ENCODE results near the gene USP17L30.
"Not testable (repeated sequence)": the region's sequence is repeated elsewhere in the genome, so short reads cannot be mapped to it uniquely, and the experiment has no call there.

DNA sequence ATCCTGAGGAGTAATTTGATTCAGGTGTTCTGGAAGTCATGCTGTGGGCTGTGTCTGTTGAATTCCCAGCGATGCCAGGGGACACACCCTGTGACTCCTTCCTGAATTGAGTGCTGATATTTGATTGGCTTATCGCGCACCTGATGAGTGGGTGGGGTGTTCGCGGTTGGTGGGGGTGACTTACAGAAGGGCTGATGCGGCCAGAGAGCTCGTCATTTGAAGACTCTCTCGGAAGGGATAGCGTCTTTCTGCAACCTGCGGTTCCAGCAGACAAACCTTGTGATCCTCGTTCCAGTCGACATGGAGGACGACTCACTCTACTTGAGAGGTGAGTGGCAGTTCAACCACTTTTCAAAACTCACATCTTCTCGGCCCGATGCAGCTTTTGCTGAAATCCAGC lies 9.6 kb upstream of the USP17L30 start, which contains the start of gene USP17L29:
- TF ChIP-seq POLR2A (IDR thresholded peaks at IDR 0.05), result not testable (repeated sequence)
- TF ChIP-seq, protein P1, sequence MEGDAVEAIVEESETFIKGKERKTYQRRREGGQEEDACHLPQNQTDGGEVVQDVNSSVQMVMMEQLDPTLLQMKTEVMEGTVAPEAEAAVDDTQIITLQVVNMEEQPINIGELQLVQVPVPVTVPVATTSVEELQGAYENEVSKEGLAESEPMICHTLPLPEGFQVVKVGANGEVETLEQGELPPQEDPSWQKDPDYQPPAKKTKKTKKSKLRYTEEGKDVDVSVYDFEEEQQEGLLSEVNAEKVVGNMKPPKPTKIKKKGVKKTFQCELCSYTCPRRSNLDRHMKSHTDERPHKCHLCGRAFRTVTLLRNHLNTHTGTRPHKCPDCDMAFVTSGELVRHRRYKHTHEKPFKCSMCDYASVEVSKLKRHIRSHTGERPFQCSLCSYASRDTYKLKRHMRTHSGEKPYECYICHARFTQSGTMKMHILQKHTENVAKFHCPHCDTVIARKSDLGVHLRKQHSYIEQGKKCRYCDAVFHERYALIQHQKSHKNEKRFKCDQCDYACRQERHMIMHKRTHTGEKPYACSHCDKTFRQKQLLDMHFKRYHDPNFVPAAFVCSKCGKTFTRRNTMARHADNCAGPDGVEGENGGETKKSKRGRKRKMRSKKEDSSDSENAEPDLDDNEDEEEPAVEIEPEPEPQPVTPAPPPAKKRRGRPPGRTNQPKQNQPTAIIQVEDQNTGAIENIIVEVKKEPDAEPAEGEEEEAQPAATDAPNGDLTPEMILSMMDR (IDR thresholded peaks at IDR 0.05), result not testable (repeated sequence)

Data from uterus (tissue), 2 donors.